Caco-2 (cell line): ENCODE measurements around the gene PPP2R5E. TPM values are rescaled to one million over a fixed set of nuclear protein-coding genes. Genes with fewer than 3 reads are reported as not detected.

Source experiments
- BruUV-seq: library from RNA; stranded (reverse); fragments of 400-500 nt; replicated peaks from 2 replicates; lab custom pipeline; 2021; lab: Mats Ljungman, UMichigan
- CTCF ChIA-PET: fragments of 300-600 bp; sonication (Branson Sonifier 250); formaldehyde crosslinking; loops from one replicate; lab custom pipeline; 2022; ENCODE audit warnings: antibody characterized with exemption; lab: Charles Lee
- POLR2A ChIA-PET: fragments of 300-600 bp; sonication (Branson Sonifier 250); formaldehyde crosslinking; loops from one replicate; lab custom pipeline; 2022; ENCODE audit warnings: antibody characterized with exemption; lab: Charles Lee
- DNase-seq, 2 experiments: peaks; one replicate each; pipeline versions ENCODE4 v3.0.0 to v3.0.0-alpha.2; 2020 to 2022
- H3K27me3 ChIP-seq: replicated peaks from 2 replicates; pipeline ENCODE4 v1.6.0; 2011; ENCODE audit warnings: low read length; ENCODE audit not compliant: control insufficient read depth, insufficient read depth
- H3K36me3 ChIP-seq: 2 replicates; pipeline ENCODE4 v1.5.1; 2011; ENCODE audit warnings: low read length; ENCODE audit not compliant: control insufficient read depth, insufficient read depth
- H3K4me1 ChIP-seq: fragments of 250-450 bp; sonication (Bioruptor Pico); 2 replicates; pipeline ENCODE4 v1.5.1; 2020; ENCODE audit warnings: mild to moderate bottlenecking
- H3K4me3 ChIP-seq: 2 replicates; pipeline ENCODE4 v1.5.1; 2011; ENCODE audit warnings: low read depth, mild to moderate bottlenecking, control low read depth, low read length
- H3K9me3 ChIP-seq: fragments of 250-450 bp; sonication (Bioruptor Pico); 2 replicates; pipeline ENCODE4 v1.5.1; 2020; ENCODE audit warnings: mild to moderate bottlenecking, moderate library complexity
- H3K27ac Mint-ChIP-seq: one replicate; pipeline ENCODE4 v1.8.0; 2022; ENCODE audit warnings: mixed read lengths; ENCODE audit not compliant: unreplicated experiment
- H3K27me3 Mint-ChIP-seq: one replicate; pipeline ENCODE4 v1.8.0; 2022; ENCODE audit warnings: mixed read lengths; ENCODE audit not compliant: insufficient read depth, unreplicated experiment
- H3K36me3 Mint-ChIP-seq: one replicate; pipeline ENCODE4 v1.8.0; 2022; ENCODE audit warnings: mild to moderate bottlenecking, mixed read lengths; ENCODE audit not compliant: insufficient read depth, unreplicated experiment
- H3K4me1 Mint-ChIP-seq: one replicate; pipeline ENCODE4 v1.8.0; 2022; ENCODE audit warnings: low read depth, mixed read lengths; ENCODE audit not compliant: unreplicated experiment
- H3K4me3 Mint-ChIP-seq: one replicate; pipeline ENCODE4 v1.8.0; 2022; ENCODE audit warnings: mild to moderate bottlenecking, moderate library complexity, mixed read lengths; ENCODE audit not compliant: unreplicated experiment
- H3K9me3 Mint-ChIP-seq: one replicate; pipeline ENCODE4 v1.8.0; 2022; ENCODE audit warnings: mixed read lengths; ENCODE audit not compliant: unreplicated experiment
- intact Hi-C: fragments of 100-400 bp; cut with micrococcal nuclease; formaldehyde crosslinking; loops from one replicate; pipeline ENCODE4 v1.10.0; 2022; ENCODE audit not compliant: unreplicated experiment
- total RNA-seq: library from RNA; stranded (reverse); gene quantifications from 2 replicates; pipeline ENCODE4 v1.2.3, GENCODE V29; 2022
- TF ChIP-seq, protein P1 (sequence below), 2 experiments: fragments of 200-600 bp in 1 of 2; IDR thresholded peaks; 1 replicate in 1 of 2; 2 replicates in 1 of 2; pipeline versions ENCODE4 v1.5.1 to v1.8.0; 2011 to 2022; ENCODE audit warnings: antibody characterized with exemption in 1 of 2, control low read depth in 1 of 2, inconsistent platforms in 1 of 2, low read depth in 1 of 2, low read length in 1 of 2, mild to moderate bottlenecking in 1 of 2, moderate library complexity in 1 of 2; ENCODE audit not compliant: insufficient read depth in 1 of 2, severe bottlenecking in 1 of 2, unreplicated experiment in 1 of 2

PPP2R5E gene
- total RNA-seq, 1 experiment from 2014 or later, result 58.6 TPM

DNA sequence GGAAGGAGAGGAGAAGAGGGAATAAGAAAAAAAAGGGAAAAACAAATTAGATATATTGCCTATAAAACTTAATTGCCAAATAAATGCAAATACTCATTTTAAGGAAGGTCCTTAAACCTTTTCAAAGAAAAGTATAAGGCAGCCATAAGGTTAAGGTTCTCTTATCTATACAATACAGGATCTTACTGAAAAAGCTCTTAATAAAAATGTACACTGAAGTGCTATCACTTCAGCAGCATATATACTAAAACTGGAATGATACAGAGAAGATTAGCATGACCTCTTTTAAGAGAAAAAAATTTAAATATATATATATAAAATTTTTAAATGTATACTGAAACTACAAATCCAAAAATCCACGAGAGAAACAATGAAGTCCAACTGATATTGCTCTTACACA, 65.6 kb downstream of the PPP2R5E start:
- H3K4me3 ChIP-seq, result no peak overlapping the region
- H3K27me3 ChIP-seq, result no peaks in the 10 kb centered on the region
- DNase-seq, result no peak
- Mint-ChIP-seq H3K27ac (no peak overlapping the region), H3K27me3 (no peaks in the 10 kb centered on the region), H3K4me3 (no peak overlapping the region), H3K36me3 (peaks cover 16% of the 10 kb centered on the region), H3K9me3 (no peaks in the 10 kb centered on the region), H3K4me1 (no peaks in the 10 kb centered on the region)
- ChIA-PET CTCF (no interaction called here), POLR2A (no interaction called here)
- no peaks in the 10 kb centered on the region for H3K9me3 ChIP-seq
- intact Hi-C loops, result no loop called here
- H3K36me3 ChIP-seq, result no peaks in the 10 kb centered on the region
- no TSS peak for BruUV-seq
- TF ChIP-seq, protein P1, sequence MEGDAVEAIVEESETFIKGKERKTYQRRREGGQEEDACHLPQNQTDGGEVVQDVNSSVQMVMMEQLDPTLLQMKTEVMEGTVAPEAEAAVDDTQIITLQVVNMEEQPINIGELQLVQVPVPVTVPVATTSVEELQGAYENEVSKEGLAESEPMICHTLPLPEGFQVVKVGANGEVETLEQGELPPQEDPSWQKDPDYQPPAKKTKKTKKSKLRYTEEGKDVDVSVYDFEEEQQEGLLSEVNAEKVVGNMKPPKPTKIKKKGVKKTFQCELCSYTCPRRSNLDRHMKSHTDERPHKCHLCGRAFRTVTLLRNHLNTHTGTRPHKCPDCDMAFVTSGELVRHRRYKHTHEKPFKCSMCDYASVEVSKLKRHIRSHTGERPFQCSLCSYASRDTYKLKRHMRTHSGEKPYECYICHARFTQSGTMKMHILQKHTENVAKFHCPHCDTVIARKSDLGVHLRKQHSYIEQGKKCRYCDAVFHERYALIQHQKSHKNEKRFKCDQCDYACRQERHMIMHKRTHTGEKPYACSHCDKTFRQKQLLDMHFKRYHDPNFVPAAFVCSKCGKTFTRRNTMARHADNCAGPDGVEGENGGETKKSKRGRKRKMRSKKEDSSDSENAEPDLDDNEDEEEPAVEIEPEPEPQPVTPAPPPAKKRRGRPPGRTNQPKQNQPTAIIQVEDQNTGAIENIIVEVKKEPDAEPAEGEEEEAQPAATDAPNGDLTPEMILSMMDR (IDR thresholded peaks at IDR 0.05; ENCODE audit: insufficient read depth in 1 of 2, low read depth in 1 of 2, low read length in 1 of 2, severe bottlenecking in 1 of 2, unreplicated experiment in 1 of 2), result no peak
- H3K4me1 ChIP-seq, result peaks cover 5% of the 10 kb centered on the region; the same call in 1 of the 2 replicates

DNA sequence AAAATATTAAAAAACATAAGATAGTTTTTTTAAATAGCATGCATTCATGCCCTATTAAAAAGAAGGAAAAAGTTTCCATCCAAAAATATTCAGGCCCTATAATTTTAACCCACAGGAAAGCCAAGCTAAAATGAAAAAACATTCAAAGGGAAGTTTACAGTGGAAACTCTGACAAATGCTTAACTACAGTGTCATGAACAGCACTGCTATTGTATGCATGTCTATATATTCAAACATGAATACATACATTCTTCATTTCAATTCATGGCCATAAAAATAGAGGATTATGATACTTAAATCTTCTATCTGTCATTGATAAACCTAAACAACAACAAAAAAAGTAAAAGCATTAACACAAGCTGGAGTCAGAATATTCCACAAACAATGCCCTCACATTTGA, 67.4 kb downstream of the PPP2R5E start:
- TF ChIP-seq, protein P1 (IDR thresholded peaks at IDR 0.05; ENCODE audit: insufficient read depth in 1 of 2, low read depth in 1 of 2, low read length in 1 of 2, severe bottlenecking in 1 of 2, unreplicated experiment in 1 of 2), result no peak
- Histone ChIP-seq H3K9me3 (no peaks in the 10 kb centered on the region), H3K27me3 (no peaks in the 10 kb centered on the region), H3K4me3 (no peak overlapping the region), H3K36me3 (no peaks in the 10 kb centered on the region), H3K4me1 (peaks cover 11% of the 10 kb centered on the region; the same call in 1 of the 2 replicates)
- no peak for DNase-seq
- H3K4me3 Mint-ChIP-seq, result no peak overlapping the region
- no peak overlapping the region for H3K27ac Mint-ChIP-seq
- H3K27me3 Mint-ChIP-seq, result no peaks in the 10 kb centered on the region
- H3K4me1 Mint-ChIP-seq, result no peaks in the 10 kb centered on the region
- BruUV-seq, result no TSS peak
- peaks cover 9% of the 10 kb centered on the region for H3K36me3 Mint-ChIP-seq
- intact Hi-C loops, result no loop called here
- no peaks in the 10 kb centered on the region for H3K9me3 Mint-ChIP-seq
- CTCF ChIA-PET, result no interaction called here
- POLR2A ChIA-PET, result no interaction called here

DNA sequence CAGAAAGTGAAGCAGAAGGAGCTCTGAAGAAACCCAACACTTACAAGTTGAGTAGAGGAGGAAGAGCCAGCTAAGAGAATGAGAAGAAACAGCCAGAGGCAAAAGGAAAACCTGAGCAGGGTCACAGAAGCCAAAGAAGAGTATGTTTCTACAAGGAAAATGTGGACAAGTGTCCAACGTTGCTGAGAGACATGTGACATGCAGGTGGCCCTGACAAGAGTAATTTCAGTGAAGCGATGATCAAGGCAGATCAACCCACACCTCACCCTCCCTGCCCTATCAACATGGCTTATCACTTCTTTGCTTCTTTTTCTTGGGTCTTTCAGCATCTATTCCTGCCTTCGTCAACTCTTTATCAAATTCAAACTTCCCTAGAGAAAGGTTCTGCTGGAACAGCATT, 68.3 kb downstream of the PPP2R5E start:
- intact Hi-C loops, result no loop called here
- H3K4me3 Mint-ChIP-seq, result no peak overlapping the region
- BruUV-seq, result no TSS peak
- no peak overlapping the region for H3K27ac Mint-ChIP-seq
- Histone ChIP-seq H3K4me1 (peaks cover 11% of the 10 kb centered on the region; the same call in 1 of the 2 replicates), H3K9me3 (no peaks in the 10 kb centered on the region), H3K36me3 (no peaks in the 10 kb centered on the region), H3K4me3 (no peak overlapping the region), H3K27me3 (no peaks in the 10 kb centered on the region)
- no peaks in the 10 kb centered on the region for H3K9me3 Mint-ChIP-seq
- TF ChIP-seq, protein P1 (IDR thresholded peaks at IDR 0.05; ENCODE audit: insufficient read depth in 1 of 2, low read depth in 1 of 2, low read length in 1 of 2, severe bottlenecking in 1 of 2, unreplicated experiment in 1 of 2), result no peak
- ChIA-PET POLR2A (no interaction called here), CTCF (no interaction called here)
- H3K27me3 Mint-ChIP-seq, result no peaks in the 10 kb centered on the region
- H3K36me3 Mint-ChIP-seq, result peaks cover 6% of the 10 kb centered on the region
- no peaks in the 10 kb centered on the region for H3K4me1 Mint-ChIP-seq
- no peak for DNase-seq
